ENCODE measurements around the gene CORO2B.

GRCh38 chr15:68634531-68634930 is 55.7 kb downstream of the CORO2B start:
- TF ChIP-seq POLR2A (IDR thresholded peaks at IDR 0.05) (no peak), CTCF (IDR thresholded peaks at IDR 0.05) (no peak)
